ENCODE data around the gene CPXM2.

- TF ChIP-seq CTCF (conservative IDR thresholded peaks at IDR 0.05), result no peak
- no peak for TF ChIP-seq ZFX (IDR thresholded peaks at IDR 0.05)
Measured at GRCh38 chr10:123754123-123754522, 137.5 kb downstream of the CPXM2 start.
